ENCODE data around the gene NIPA2. TPM values are rescaled to one million over a fixed set of nuclear protein-coding genes. Genes with fewer than 3 reads are reported as not detected.

Gene NIPA2
- total RNA-seq, 2 experiments from 2014 or later: 39.5 to 48.5 TPM

DNA sequence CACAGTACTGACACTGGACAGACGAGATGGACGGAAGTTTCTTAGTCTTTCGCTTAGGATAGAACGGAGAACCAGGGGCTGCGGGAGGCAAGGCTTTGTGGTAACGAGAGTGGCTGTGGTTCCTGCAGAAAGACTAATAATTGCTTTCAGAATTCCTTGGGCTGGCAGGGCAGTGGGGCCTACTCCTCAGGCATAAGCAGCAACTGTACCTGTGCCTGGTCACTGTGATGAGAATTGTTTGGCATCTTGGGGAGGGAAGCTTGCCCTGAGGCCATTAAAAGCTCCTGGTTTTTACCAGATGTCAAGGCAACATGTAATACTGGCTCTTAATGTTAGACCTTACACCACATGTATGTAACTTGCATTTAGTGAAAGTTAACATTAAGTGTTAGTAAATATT, 7.6 kb downstream of the NIPA2 start:
- ChIA-PET POLR2A (no interaction called here), CTCF (no interaction called here)
- Mint-ChIP-seq H3K36me3 (ENCODE audit: low read depth) (peaks cover 31% of the 10 kb centered on the region), H3K4me3 (no peak overlapping the region), H3K4me1 (peaks cover 24% of the 10 kb centered on the region), H3K9me3 (no peaks in the 10 kb centered on the region), H3K27ac (no peak overlapping the region), H3K27me3 (no peaks in the 10 kb centered on the region)
- DNase-seq: no peak

DNA sequence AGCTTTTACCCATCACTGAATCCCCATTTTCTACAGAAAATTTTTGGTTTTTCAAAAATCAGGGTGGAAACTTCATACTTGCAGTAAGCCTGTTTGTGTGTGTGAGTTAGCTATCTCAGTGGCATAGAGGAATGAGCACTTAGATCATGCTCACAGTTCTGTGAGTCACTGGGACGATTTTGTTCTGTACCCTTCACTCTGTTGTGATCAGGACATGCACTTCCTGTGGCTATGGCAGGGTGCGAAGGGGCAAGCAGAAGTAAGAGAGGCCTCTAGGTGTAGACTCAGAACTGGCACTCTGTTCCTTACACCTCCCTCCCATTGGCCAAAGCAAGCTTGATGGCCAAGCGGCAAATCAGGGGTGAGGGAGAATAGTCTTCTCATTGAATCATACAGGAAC, 11.6 kb downstream of the NIPA2 start:
- DNase-seq: no peak
- H3K36me3 Mint-ChIP-seq (ENCODE audit: low read depth): peaks cover 33% of the 10 kb centered on the region
- no peaks in the 10 kb centered on the region for H3K9me3 Mint-ChIP-seq
- H3K27me3 Mint-ChIP-seq: no peaks in the 10 kb centered on the region
- peaks cover 11% of the 10 kb centered on the region for H3K4me1 Mint-ChIP-seq
- H3K27ac Mint-ChIP-seq: no peak overlapping the region
- ChIA-PET POLR2A (no interaction called here), CTCF (no interaction called here)
- no peak overlapping the region for H3K4me3 Mint-ChIP-seq

- Mint-ChIP-seq H3K9me3 (no peaks in the 10 kb centered on the region), H3K27ac (no peak overlapping the region), H3K4me3 (no peak overlapping the region), H3K27me3 (no peaks in the 10 kb centered on the region), H3K36me3 (ENCODE audit: low read depth) (peaks cover 32% of the 10 kb centered on the region), H3K4me1 (peaks cover 11% of the 10 kb centered on the region)
- ChIA-PET CTCF (no interaction called here), POLR2A (no interaction called here)
- no peak for DNase-seq
Observed at GRCh38 chr15:22851513-22851912, 13.0 kb downstream of the NIPA2 start.

- no peak for DNase-seq
- no peak overlapping the region for H3K4me3 Mint-ChIP-seq
- H3K9me3 Mint-ChIP-seq: no peaks in the 10 kb centered on the region
- peaks cover 39% of the 10 kb centered on the region for H3K36me3 Mint-ChIP-seq (ENCODE audit: low read depth)
- no peak overlapping the region for H3K27ac Mint-ChIP-seq
- ChIA-PET CTCF (interaction anchor here (0.6 kb wide), 2 partner anchors 174 to 586 kb away, joined by 3 read pairs; no protein-coding TSS in a partner anchor), POLR2A (no interaction called here)
- H3K27me3 Mint-ChIP-seq: no peaks in the 10 kb centered on the region
- no peaks in the 10 kb centered on the region for H3K4me1 Mint-ChIP-seq
Observed at GRCh38 chr15:22855791-22856190, 17.3 kb downstream of the NIPA2 start.

DNA sequence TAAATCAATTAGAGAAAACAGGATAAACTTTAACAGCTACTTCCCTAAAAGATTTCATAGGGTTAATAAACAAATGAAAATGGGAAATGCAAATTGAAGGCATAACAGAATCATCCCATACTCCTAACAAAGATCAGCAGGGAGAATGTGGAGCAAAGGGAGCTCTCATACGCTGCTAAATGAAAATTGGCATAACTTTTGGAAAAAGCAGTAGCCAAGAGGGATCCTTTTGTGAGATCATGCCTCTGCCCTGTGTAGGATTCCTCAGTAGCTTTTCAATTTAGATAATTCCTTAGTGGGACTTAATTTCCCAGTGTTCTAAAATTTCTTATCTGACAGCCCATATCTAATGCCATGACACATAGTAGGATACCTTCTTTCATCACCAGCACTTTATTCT, 18.2 kb downstream of the NIPA2 start:
- peaks cover 43% of the 10 kb centered on the region for H3K36me3 Mint-ChIP-seq (ENCODE audit: low read depth)

GRCh38 chr15:22861161-22861560, 22.7 kb downstream of the NIPA2 start:
- ChIA-PET POLR2A (no interaction called here), CTCF (no interaction called here)
- DNase-seq: no peak
- Mint-ChIP-seq H3K9me3 (no peaks in the 10 kb centered on the region), H3K36me3 (ENCODE audit: low read depth) (peaks cover 55% of the 10 kb centered on the region), H3K27ac (no peak overlapping the region), H3K4me1 (peaks cover 5% of the 10 kb centered on the region), H3K4me3 (no peak overlapping the region), H3K27me3 (no peaks in the 10 kb centered on the region)

More for the DNA sequence above, 18.2 kb downstream of the NIPA2 start:
- CTCF ChIA-PET: interaction anchor here (0.7 kb wide), 2 partner anchors 23 to 46 kb away, joined by 4 read pairs; no protein-coding TSS in a partner anchor
- no peak for DNase-seq
- no peaks in the 10 kb centered on the region for H3K27me3 Mint-ChIP-seq
- no peak overlapping the region for H3K4me3 Mint-ChIP-seq
- H3K27ac Mint-ChIP-seq: no peak overlapping the region
- POLR2A ChIA-PET: no interaction called here
- no peaks in the 10 kb centered on the region for H3K4me1 Mint-ChIP-seq
- H3K9me3 Mint-ChIP-seq: no peaks in the 10 kb centered on the region

- CTCF ChIA-PET: interaction anchor here (0.9 kb wide), 1 partner anchor 10 kb away, joined by 3 read pairs; no protein-coding TSS in a partner anchor
- POLR2A ChIA-PET: no interaction called here
- Mint-ChIP-seq H3K4me3 (no peak overlapping the region), H3K27ac (no peak overlapping the region), H3K4me1 (peaks cover 5% of the 10 kb centered on the region), H3K9me3 (no peaks in the 10 kb centered on the region), H3K36me3 (ENCODE audit: low read depth) (peaks cover 61% of the 10 kb centered on the region), H3K27me3 (no peaks in the 10 kb centered on the region)
- DNase-seq: no peak
Observed at GRCh38 chr15:22863356-22863755, 24.9 kb downstream of the NIPA2 start.

DNA sequence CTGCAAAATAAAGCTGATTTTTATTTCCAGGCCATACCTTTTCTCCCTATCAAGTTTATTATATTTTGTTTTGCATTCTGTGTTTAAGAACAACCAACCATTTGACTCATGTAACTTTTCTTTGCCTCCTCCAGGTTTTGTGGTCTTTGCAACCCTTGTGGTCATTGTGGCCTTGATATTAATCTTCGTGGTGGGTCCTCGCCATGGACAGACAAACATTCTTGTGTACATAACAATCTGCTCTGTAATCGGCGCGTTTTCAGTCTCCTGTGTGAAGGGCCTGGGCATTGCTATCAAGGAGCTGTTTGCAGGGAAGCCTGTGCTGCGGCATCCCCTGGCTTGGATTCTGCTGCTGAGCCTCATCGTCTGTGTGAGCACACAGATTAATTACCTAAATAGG, 27.6 kb downstream of the NIPA2 start:
- ChIA-PET CTCF (interaction anchor here (0.6 kb wide), 1 partner anchor 23 kb away, joined by 4 read pairs; no protein-coding TSS in a partner anchor), POLR2A (no interaction called here)
- H3K27ac Mint-ChIP-seq: no peak overlapping the region

DNA sequence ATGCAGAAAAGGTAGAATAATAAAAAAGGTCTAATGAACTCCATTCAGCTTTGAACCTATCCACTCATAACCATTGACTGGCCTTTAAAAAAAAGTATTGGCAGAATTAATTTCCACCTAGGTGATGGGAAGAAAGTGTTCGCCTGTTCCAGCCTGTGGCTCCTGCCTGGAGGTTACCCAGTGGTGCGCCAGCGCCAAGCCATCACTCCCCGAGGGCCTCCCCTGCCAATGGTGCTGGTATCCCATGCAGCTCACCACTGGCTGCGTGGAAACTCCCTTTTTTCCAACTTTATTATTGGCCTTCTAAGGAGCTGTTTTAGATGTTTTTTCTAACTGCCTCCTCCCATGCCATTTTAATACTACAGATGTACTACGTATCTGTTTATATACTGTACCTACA, 29.4 kb downstream of the NIPA2 start:
- no peaks in the 10 kb centered on the region for H3K4me1 Mint-ChIP-seq
- H3K4me3 Mint-ChIP-seq: no peak overlapping the region
- no peak for DNase-seq
- ChIA-PET CTCF (interaction anchor here (0.9 kb wide), 1 partner anchor 28 kb away, joined by 3 read pairs; no protein-coding TSS in a partner anchor), POLR2A (no interaction called here)
- no peaks in the 10 kb centered on the region for H3K27me3 Mint-ChIP-seq
- H3K27ac Mint-ChIP-seq: no peak overlapping the region
- H3K9me3 Mint-ChIP-seq: no peaks in the 10 kb centered on the region
- H3K36me3 Mint-ChIP-seq (ENCODE audit: low read depth): peaks cover 49% of the 10 kb centered on the region

More for the DNA sequence above, 27.6 kb downstream of the NIPA2 start:
- H3K4me3 Mint-ChIP-seq: no peak overlapping the region
- peaks cover 57% of the 10 kb centered on the region for H3K36me3 Mint-ChIP-seq (ENCODE audit: low read depth)
- H3K4me1 Mint-ChIP-seq: peaks cover 5% of the 10 kb centered on the region
- H3K27me3 Mint-ChIP-seq: no peaks in the 10 kb centered on the region
- no peaks in the 10 kb centered on the region for H3K9me3 Mint-ChIP-seq
- no peak for DNase-seq

GRCh38 chr15:22868495-22868894, 30.0 kb downstream of the NIPA2 start:
- no peak overlapping the region for H3K27ac Mint-ChIP-seq
- H3K4me3 Mint-ChIP-seq: no peak overlapping the region
- H3K27me3 Mint-ChIP-seq: no peaks in the 10 kb centered on the region
- no peak for DNase-seq
- CTCF ChIA-PET: no interaction called here
- no peaks in the 10 kb centered on the region for H3K9me3 Mint-ChIP-seq
- POLR2A ChIA-PET: no interaction called here
- H3K36me3 Mint-ChIP-seq (ENCODE audit: low read depth): peaks cover 49% of the 10 kb centered on the region
- H3K4me1 Mint-ChIP-seq: no peaks in the 10 kb centered on the region

DNA sequence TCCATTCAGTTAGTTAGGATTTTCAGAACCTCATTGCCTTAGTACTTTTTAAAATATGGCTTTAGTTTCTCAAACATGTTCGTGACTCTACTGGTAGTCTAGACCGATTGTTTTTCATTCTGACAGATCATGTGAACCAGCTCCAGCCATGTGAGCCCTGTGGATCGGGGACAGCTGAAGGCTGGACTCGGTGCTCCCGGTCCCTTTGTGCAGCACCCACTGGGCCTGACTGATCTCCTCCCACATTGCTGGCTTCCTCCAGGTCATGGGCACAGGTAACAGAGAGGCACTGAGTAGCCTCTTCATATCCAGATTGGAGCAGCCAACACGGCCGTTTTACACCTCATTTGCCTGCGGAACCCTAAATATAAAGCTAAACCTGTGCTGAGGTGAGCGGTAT, 30.5 kb downstream of the NIPA2 start:
- H3K4me3 Mint-ChIP-seq: no peak overlapping the region
- POLR2A ChIA-PET: no interaction called here
- H3K27me3 Mint-ChIP-seq: no peaks in the 10 kb centered on the region
- H3K27ac Mint-ChIP-seq: no peak overlapping the region
- no peaks in the 10 kb centered on the region for H3K4me1 Mint-ChIP-seq
- H3K36me3 Mint-ChIP-seq (ENCODE audit: low read depth): peaks cover 46% of the 10 kb centered on the region
- no peaks in the 10 kb centered on the region for H3K9me3 Mint-ChIP-seq
- CTCF ChIA-PET: no interaction called here
- no peak for DNase-seq

GRCh38 chr15:22869856-22870255, 31.4 kb downstream of the NIPA2 start:
- DNase-seq: no peak
- CTCF ChIA-PET: no interaction called here
- Mint-ChIP-seq H3K27me3 (no peaks in the 10 kb centered on the region), H3K4me1 (no peaks in the 10 kb centered on the region), H3K36me3 (ENCODE audit: low read depth) (peaks cover 39% of the 10 kb centered on the region), H3K27ac (no peak overlapping the region), H3K4me3 (no peak overlapping the region), H3K9me3 (no peaks in the 10 kb centered on the region)
- POLR2A ChIA-PET: no interaction called here

- H3K36me3 Mint-ChIP-seq (ENCODE audit: low read depth): peaks cover 34% of the 10 kb centered on the region
- no peak overlapping the region for H3K4me3 Mint-ChIP-seq
- H3K9me3 Mint-ChIP-seq: no peaks in the 10 kb centered on the region
- CTCF ChIA-PET: no interaction called here
- POLR2A ChIA-PET: interaction anchor here (0.5 kb wide), 1 partner anchor 13 kb away, joined by 3 read pairs; no protein-coding TSS in a partner anchor
- no peaks in the 10 kb centered on the region for H3K4me1 Mint-ChIP-seq
- H3K27me3 Mint-ChIP-seq: no peaks in the 10 kb centered on the region
- no peak overlapping the region for H3K27ac Mint-ChIP-seq
- DNase-seq: no peak
Observed at GRCh38 chr15:22870865-22871264, 32.4 kb downstream of the NIPA2 start.

DNA sequence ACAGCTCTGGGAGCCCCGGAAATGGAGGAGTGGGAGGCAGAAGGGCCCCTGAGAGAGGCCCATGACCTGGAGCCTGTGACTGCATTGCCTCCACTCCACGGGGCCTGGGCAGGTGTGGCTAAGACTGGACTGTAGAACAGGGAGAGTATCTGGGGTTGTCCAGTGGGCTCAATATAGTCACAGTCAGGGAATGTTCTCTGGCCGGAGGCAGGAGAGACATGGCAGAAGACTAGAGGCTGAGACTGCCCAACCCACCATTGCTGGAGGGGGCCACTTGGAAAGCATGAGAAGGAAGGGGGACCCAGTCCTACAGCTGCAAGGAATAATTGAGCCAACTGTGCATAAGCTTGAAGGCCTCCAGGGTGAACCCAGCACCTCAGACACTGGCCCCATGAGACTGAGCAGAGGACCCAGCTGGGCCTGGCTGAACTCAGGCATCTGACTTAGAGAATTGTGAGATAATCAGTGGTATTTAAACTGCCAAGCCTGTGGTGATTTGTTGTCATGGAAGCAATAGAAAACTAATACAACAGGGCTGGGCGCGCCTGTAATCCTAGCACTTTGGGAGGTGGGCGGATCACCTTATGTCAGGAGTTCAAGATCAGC, 33.1 kb downstream of the NIPA2 start:
- POLR2A ChIA-PET: no interaction called here
- Mint-ChIP-seq H3K27me3 (no peaks in the 10 kb centered on the region), H3K4me3 (no peak overlapping the region), H3K36me3 (ENCODE audit: low read depth) (peaks cover 29% of the 10 kb centered on the region), H3K27ac (no peak overlapping the region), H3K9me3 (no peaks in the 10 kb centered on the region), H3K4me1 (no peaks in the 10 kb centered on the region)
- CTCF ChIA-PET: no interaction called here
- no peak for DNase-seq
